PFSK-1 (cell line): Measurements from ENCODE around the gene CR1.

Experiments used
- FOXP2 ChIP-seq: optimal IDR thresholded peaks from 2 replicates; pipeline ENCODE3; 2011; ENCODE audit warnings: borderline replicate concordance, control low read depth, inconsistent platforms; ENCODE audit not compliant: insufficient read depth; ENCODE audit errors: extremely low read length, extremely low read depth
- POLR2AphosphoS5 ChIP-seq: IDR thresholded peaks from 2 replicates; pipeline ENCODE4 v1.6.1; 2012; ENCODE audit warnings: low read depth, mild to moderate bottlenecking, control low read depth, low read length, moderate library complexity
- SIN3A ChIP-seq: IDR thresholded peaks from 2 replicates; pipeline ENCODE4 v1.6.1; 2012; ENCODE audit warnings: mild to moderate bottlenecking, low read length, moderate library complexity, borderline replicate concordance; ENCODE audit not compliant: insufficient read depth
- TAF1 ChIP-seq: IDR thresholded peaks from 2 replicates; pipeline ENCODE4 v1.6.1; 2012; ENCODE audit warnings: low read length, control low read depth, borderline replicate concordance; ENCODE audit not compliant: insufficient read depth
- TF ChIP-seq, protein P1 (sequence below), 2 experiments: IDR thresholded peaks; 2 replicates each; pipeline versions ENCODE4 v1.6.1 to v1.8.0; 2011 to 2012; ENCODE audit warnings: low read depth in 2 of 2, low read length in 2 of 2, control low read depth in 1 of 2, inconsistent platforms in 1 of 2, mild to moderate bottlenecking in 1 of 2, moderate library complexity in 1 of 2; ENCODE audit not compliant: insufficient read depth in 1 of 2

CR1 gene

DNA sequence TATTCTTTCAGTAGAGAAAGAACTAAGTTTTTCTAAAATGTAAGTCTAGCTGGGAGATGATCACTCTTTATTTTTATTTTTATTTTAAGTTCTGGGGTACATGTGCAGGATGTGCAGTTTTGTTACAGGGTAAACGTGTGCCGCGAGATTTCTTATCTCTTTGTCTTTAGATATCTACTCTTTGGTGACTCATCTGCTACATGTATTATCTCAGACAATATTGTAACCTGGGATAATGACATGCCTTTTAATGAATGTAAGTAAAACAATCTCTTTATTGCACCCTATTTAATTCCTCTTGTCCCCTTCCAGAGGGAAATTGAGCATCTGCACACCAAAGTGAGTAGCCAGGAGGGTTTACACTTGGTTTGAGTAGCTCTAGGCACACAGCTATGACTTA, 32.4 kb upstream of the CR1 start:
- TF ChIP-seq POLR2AphosphoS5 (no peak), TAF1 (no peak), FOXP2 (no peak), SIN3A (no peak)
- TF ChIP-seq, protein P1, sequence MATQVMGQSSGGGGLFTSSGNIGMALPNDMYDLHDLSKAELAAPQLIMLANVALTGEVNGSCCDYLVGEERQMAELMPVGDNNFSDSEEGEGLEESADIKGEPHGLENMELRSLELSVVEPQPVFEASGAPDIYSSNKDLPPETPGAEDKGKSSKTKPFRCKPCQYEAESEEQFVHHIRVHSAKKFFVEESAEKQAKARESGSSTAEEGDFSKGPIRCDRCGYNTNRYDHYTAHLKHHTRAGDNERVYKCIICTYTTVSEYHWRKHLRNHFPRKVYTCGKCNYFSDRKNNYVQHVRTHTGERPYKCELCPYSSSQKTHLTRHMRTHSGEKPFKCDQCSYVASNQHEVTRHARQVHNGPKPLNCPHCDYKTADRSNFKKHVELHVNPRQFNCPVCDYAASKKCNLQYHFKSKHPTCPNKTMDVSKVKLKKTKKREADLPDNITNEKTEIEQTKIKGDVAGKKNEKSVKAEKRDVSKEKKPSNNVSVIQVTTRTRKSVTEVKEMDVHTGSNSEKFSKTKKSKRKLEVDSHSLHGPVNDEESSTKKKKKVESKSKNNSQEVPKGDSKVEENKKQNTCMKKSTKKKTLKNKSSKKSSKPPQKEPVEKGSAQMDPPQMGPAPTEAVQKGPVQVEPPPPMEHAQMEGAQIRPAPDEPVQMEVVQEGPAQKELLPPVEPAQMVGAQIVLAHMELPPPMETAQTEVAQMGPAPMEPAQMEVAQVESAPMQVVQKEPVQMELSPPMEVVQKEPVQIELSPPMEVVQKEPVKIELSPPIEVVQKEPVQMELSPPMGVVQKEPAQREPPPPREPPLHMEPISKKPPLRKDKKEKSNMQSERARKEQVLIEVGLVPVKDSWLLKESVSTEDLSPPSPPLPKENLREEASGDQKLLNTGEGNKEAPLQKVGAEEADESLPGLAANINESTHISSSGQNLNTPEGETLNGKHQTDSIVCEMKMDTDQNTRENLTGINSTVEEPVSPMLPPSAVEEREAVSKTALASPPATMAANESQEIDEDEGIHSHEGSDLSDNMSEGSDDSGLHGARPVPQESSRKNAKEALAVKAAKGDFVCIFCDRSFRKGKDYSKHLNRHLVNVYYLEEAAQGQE (IDR thresholded peaks at IDR 0.05; ENCODE audit: insufficient read depth in 1 of 2, low read depth in 2 of 2, low read length in 2 of 2) = no peak

DNA sequence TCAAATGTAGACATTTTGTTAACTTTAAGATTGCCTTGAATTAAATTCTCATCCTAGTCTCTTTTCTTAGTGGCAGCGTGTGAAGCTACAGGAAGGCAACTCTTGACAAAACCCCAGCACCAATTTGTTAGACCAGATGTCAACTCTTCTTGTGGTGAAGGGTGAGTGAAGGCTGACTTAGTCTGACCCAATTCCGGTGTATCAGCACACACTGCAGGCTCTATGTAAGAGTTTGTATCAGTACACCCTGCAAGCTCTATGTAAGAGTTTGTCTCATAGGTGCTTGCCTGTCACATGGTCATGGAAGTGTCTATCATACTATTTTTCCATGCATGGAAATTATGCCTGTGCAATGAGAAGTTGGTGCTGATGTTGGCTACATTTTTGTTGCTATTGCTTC, 25.0 kb upstream of the CR1 start:
- TF ChIP-seq TAF1 = no peak
- TF ChIP-seq, protein P1 (IDR thresholded peaks at IDR 0.05; ENCODE audit: insufficient read depth in 1 of 2, low read depth in 2 of 2, low read length in 2 of 2) = no peak
- TF ChIP-seq FOXP2 = no peak
- no peak for TF ChIP-seq SIN3A
- TF ChIP-seq POLR2AphosphoS5 = no peak

DNA sequence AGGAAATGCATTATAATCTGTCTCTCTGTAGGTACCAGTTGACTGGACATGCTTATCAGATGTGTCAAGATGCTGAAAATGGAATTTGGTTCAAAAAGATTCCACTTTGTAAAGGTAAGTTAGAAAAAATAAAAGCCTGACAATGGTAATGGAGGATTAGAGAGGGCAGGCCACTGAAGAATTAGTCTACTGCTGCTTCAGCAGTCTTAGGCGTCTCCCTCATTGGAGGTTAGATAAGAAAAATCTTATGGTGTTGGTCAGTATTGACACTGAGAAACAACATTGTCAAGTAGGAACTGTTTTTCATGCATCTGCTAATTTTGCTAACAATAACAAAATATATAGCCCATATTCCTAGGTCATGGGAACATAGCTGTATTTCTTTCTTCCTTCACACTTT, 21.7 kb upstream of the CR1 start:
- TF ChIP-seq, protein P1 (IDR thresholded peaks at IDR 0.05; ENCODE audit: insufficient read depth in 1 of 2, low read depth in 2 of 2, low read length in 2 of 2) = no peak
- TF ChIP-seq SIN3A (no peak), POLR2AphosphoS5 (no peak), TAF1 (no peak), FOXP2 (no peak)

DNA sequence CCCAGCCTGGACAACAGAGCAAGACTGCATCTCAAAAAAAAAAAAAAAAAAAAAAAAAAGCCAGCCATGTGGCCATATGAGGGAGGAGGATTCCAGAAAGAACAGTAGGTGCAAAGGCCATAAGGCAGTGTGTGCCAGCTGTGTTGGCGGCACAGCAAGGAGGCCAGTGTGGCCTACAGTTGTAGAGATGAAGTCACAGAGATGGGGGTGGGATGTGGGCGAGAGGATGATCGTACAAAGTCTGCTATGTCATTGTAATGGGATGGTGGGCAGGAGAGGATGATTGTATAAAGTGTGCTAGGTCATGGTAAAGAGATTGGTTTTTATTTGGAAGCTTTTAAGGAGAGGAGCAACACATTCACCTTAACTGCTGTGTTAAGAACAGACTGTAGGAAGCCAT, 9.8 kb upstream of the CR1 start:
- no peak for TF ChIP-seq POLR2AphosphoS5
- no peak for TF ChIP-seq SIN3A
- no peak for TF ChIP-seq TAF1

DNA sequence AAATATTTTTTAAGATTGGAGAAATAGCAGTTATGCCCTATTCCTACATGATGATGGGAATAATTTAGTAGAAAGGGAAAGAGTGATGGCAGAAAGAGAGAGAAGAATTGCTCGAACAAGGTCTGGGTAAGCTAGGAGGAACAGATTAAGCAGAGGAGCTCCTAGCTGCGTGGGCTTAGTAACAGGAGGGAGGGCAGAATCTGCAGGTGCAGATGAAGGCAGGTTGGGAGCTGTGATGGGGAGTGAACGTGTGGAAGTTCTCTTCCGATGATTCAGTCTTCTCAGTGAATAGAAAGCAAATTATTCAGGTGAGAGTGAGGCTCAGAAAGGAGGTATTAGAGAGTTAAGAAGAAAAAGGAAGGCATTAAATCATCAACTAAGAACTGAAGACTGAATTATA, 8.3 kb upstream of the CR1 start:
- TF ChIP-seq POLR2AphosphoS5 (no peak), TAF1 (no peak), SIN3A (no peak), FOXP2 (no peak)
- TF ChIP-seq, protein P1 (IDR thresholded peaks at IDR 0.05; ENCODE audit: insufficient read depth in 1 of 2, low read depth in 2 of 2, low read length in 2 of 2) = no peak
